SK-N-MC (cell line): ENCODE measurements around the gene THOC6.
"Not testable (repeated sequence)": the region's sequence is repeated elsewhere in the genome, so short reads cannot be mapped to it uniquely, and the experiment has no call there.

ENCODE experiments used
- EZH2 ChIP-seq: fragments of 200-600 bp; sonication (generic); IDR thresholded peaks from one replicate; pipeline ENCODE4 v1.6.1; 2017; ENCODE audit warnings: antibody characterized with exemption
- FOXP2 ChIP-seq: optimal IDR thresholded peaks from 2 replicates; pipeline ENCODE3; 2011; ENCODE audit warnings: mild to moderate bottlenecking, moderate library complexity; ENCODE audit not compliant: insufficient read depth; ENCODE audit errors: extremely low read length, control extremely low read depth
- POLR2AphosphoS5 ChIP-seq: IDR thresholded peaks from 2 replicates; pipeline ENCODE4 v1.6.1; 2012; ENCODE audit warnings: mild to moderate bottlenecking, low read depth, low read length, borderline replicate concordance

DNA sequence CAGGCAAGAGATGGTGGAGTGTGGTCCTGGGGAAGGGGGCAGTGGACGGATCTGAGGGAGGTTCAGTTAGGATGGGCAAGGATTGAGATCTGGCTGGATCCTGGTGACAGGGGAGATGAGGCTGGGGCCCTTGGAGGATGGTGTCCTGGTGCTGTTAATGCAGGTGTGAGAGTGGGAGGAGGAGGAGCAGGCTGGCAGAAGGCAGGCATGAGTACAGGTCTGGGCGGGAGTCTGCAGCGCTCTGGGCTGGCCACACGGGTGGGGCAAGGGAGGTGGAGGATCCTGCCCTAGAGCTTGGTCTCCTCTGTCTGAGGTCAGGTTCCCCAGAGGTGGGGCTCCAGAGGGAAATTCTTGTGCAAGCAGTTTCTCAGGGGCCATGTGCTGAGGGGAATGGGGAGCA, 48.3 kb downstream of the THOC6 start:
- not testable (repeated sequence) for TF ChIP-seq EZH2, POLR2AphosphoS5, FOXP2
